Panc1 (cell line): ENCODE measurements around the gene PRR23C. TPM values are rescaled to one million over a fixed set of nuclear protein-coding genes. Genes with fewer than 3 reads are reported as not detected.

ENCODE experiments used
- ATAC-seq: fragments of 200-7000 bp; cut with Tn5 transposase; 2 replicates; pipeline ENCODE4 v1.9.1; 2020; ENCODE audit warnings: mild to moderate bottlenecking, moderate library complexity
- BruUV-seq: library from RNA; stranded (reverse); fragments of 400-500 nt; replicated peaks from 2 replicates; lab custom pipeline; 2021; lab: Mats Ljungman, UMichigan
- CTCF ChIA-PET: fragments of 300-600 bp; sonication (Branson Sonifier 250); formaldehyde crosslinking; loops from one replicate; lab custom pipeline; 2022; ENCODE audit warnings: antibody characterized with exemption; lab: Charles Lee
- POLR2A ChIA-PET: fragments of 300-600 bp; sonication (Branson Sonifier 250); formaldehyde crosslinking; loops from one replicate; lab custom pipeline; 2022; ENCODE audit warnings: antibody characterized with exemption; lab: Charles Lee
- DNase-seq: peaks from one replicate; pipeline ENCODE4 v3.0.0-alpha.2; 2010; ENCODE audit warnings: low read depth, low spot score
- H3K27ac ChIP-seq: 2 replicates; pipeline ENCODE4 v1.5.1; 2011; ENCODE audit warnings: mild to moderate bottlenecking, low read length, inconsistent platforms
- H3K27me3 ChIP-seq: fragments of 200-500 bp; sonication (Bioruptor generic); 2 replicates; pipeline ENCODE4 v1.6.0; 2014; ENCODE audit warnings: low read length, inconsistent platforms; ENCODE audit not compliant: control insufficient read depth, insufficient read depth
- H3K36me3 ChIP-seq: fragments of 200-500 bp; sonication (Bioruptor generic); 2 replicates; pipeline ENCODE4 v1.5.1; 2014; ENCODE audit warnings: inconsistent platforms, mild to moderate bottlenecking, low read length, moderate library complexity; ENCODE audit not compliant: control insufficient read depth, insufficient read depth
- H3K4me1 ChIP-seq: 2 replicates; pipeline ENCODE4 v1.5.1; 2011; ENCODE audit warnings: inconsistent platforms, mild to moderate bottlenecking, low read length, moderate library complexity; ENCODE audit not compliant: control insufficient read depth, insufficient read depth
- H3K4me3 ChIP-seq, 2 experiments: 2 replicates each; pipeline ENCODE4 v1.5.1; 2011 to 2012; ENCODE audit warnings: low read depth in 2 of 2, low read length in 2 of 2, mild to moderate bottlenecking in 2 of 2, inconsistent platforms in 1 of 2, moderate library complexity in 1 of 2
- H3K9me3 ChIP-seq: fragments of 200-500 bp; sonication (Bioruptor generic); 2 replicates; pipeline ENCODE4 v1.5.1; 2014; ENCODE audit warnings: low read depth, mild to moderate bottlenecking, inconsistent platforms, low read length, moderate library complexity; ENCODE audit not compliant: control insufficient read depth, insufficient read depth
- POLR2AphosphoS5 ChIP-seq: IDR thresholded peaks from 2 replicates; pipeline ENCODE4 v1.6.1; 2012; ENCODE audit warnings: mild to moderate bottlenecking, low read depth, low read length, moderate library complexity
- REST ChIP-seq, 2 experiments: IDR thresholded peaks; 2 replicates each; pipeline ENCODE4 v1.6.1; 2011 to 2012; ENCODE audit warnings: low read depth in 2 of 2, control low read depth in 1 of 2, low read length in 1 of 2, mild to moderate bottlenecking in 1 of 2, moderate library complexity in 1 of 2; ENCODE audit not compliant: insufficient read depth in 1 of 2
- SIN3A ChIP-seq: IDR thresholded peaks from 2 replicates; pipeline ENCODE4 v1.6.1; 2012; ENCODE audit warnings: low read depth, mild to moderate bottlenecking, low read length, moderate library complexity, borderline replicate concordance; ENCODE audit not compliant: insufficient read depth
- TCF7L2 ChIP-seq: IDR thresholded peaks from 2 replicates; pipeline ENCODE4 v1.6.1; 2011; ENCODE audit warnings: mild to moderate bottlenecking, low read depth, low read length, inconsistent platforms
- in situ Hi-C: cut with HindIII; loops from 2 replicates; pipeline ENCODE4 v1.10.0; 2016; ENCODE audit warnings: low sequenced_read_pairs, low pct_unique_long_range_greater_than_20kb
- intact Hi-C: fragments of 100-400 bp; cut with micrococcal nuclease; formaldehyde crosslinking; loops from one replicate; pipeline ENCODE4 v1.10.0; 2022; ENCODE audit not compliant: unreplicated experiment
- total RNA-seq: library from RNA; stranded (reverse); gene quantifications from one replicate; pipeline ENCODE4 v1.2.1, GENCODE V29; 2021; ENCODE audit not compliant: unreplicated experiment
- TF ChIP-seq, protein P1 (sequence below): fragments of 450-650 bp; IDR thresholded peaks from 2 replicates; pipeline ENCODE4 v1.5.1; 2017; ENCODE audit warnings: mild to moderate bottlenecking

The PRR23C gene
- total RNA-seq, 1 experiment from 2014 or later: not detected

DNA sequence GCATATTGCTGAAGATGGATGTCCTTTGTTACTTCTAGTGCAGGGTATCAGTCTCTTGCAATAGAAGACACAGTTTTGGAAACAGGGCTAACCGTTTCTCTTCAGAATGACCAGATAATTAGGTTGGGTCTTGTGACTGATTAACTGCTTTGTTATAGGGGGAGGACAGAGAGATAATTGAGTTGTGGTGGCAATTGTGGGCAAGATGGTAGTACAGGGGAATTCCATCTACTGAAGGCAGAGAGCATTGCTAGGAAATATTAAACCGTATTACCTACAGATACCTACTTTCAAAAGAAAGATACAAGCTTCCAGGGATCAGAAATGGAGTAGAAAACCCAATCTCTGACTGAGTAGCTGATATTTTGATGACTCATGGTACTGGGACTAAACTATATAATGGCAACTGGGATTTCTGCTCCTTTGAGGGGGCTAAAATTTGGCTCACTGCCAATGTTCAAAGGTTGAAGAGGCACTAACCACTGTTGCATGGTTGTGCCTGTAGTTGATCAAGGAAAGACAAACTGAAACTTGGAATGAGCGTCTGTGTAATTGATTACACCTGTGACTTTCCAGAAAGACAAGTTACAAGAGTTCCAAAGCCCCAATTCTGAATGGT, 28.2 kb downstream of the PRR23C start:
- H3K9me3 ChIP-seq: no peaks in the 10 kb centered on the region
- in situ Hi-C loops: no loop called here
- POLR2A ChIA-PET: no interaction called here
- no peak overlapping the region for H3K27ac ChIP-seq
- intact Hi-C loops: no loop called here
- H3K36me3 ChIP-seq: no peaks in the 10 kb centered on the region
- BruUV-seq: no TSS peak
- TF ChIP-seq SIN3A (no peak), POLR2AphosphoS5 (no peak), REST (IDR thresholded peaks at IDR 0.05; ENCODE audit: insufficient read depth in 1 of 2, low read depth in 2 of 2, low read length in 1 of 2) (no peak)
- CTCF ChIA-PET: no interaction called here
- H3K27me3 ChIP-seq: no peaks in the 10 kb centered on the region
- no peaks in the 10 kb centered on the region for H3K4me1 ChIP-seq
- no peak overlapping the region for H3K4me3 ChIP-seq
- ATAC-seq: no peak
- no peak for DNase-seq

DNA sequence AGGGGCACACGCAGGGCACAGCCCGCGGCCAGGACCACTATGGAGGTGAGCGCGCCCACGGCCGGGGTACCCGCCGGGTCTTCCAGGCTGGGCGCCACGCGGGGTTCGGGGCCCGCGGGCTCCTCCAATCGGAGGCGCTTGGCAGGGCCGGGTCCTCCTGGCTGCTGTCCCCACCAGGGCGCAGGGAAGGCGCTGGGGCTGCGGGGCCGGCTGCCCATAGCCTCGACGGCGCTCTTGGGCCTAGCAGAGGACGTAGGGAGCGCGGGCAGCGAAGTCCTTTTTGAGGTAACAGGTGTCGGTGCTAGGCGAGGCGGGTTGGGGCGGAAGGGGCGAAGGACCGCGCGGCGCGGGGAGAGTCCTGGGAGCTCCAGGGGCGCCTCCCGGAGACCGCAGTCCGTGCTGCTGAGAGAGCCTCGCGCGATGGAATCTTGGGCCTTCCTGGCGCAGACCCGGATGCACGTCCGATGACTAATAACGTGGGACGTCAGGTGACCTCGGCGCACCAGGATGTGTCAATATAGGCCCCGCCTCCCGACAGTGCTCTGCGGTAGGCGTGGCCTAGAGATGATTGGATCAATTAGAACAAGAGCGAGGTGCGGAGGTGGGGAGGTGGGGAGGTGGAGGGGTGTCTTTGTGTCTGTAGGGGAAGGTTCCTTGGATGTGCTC, 38.5 kb downstream of the PRR23C start, which contains the start of gene PRR23A:
Gene PRR23A (minus strand): TSS at position 218 of the 666 bp plus-strand sequence. CDS start 0 bp downstream, at position 218.
- ChIA-PET POLR2A (no interaction called here), CTCF (no interaction called here)
- intact Hi-C loops (no loop called here), in situ Hi-C loops (no loop called here)
- Histone ChIP-seq H3K4me3 (no peak within 1 kb of the TSS), H3K27ac (no peak within 1 kb of the TSS), H3K27me3 (no peaks in the 10 kb centered on the region), H3K4me1 (no peaks in the 10 kb centered on the region), H3K36me3 (no peaks in the 10 kb centered on the region), H3K9me3 (no peaks in the 10 kb centered on the region)
- BruUV-seq: no TSS peak
- ATAC-seq (no peak), DNase-seq (no peak)
- TF ChIP-seq REST (IDR thresholded peaks at IDR 0.05; ENCODE audit: insufficient read depth in 1 of 2, low read depth in 2 of 2, low read length in 1 of 2) (no peak), SIN3A (no peak), TCF7L2 (no peak), POLR2AphosphoS5 (no peak)
- TF ChIP-seq, protein P1, sequence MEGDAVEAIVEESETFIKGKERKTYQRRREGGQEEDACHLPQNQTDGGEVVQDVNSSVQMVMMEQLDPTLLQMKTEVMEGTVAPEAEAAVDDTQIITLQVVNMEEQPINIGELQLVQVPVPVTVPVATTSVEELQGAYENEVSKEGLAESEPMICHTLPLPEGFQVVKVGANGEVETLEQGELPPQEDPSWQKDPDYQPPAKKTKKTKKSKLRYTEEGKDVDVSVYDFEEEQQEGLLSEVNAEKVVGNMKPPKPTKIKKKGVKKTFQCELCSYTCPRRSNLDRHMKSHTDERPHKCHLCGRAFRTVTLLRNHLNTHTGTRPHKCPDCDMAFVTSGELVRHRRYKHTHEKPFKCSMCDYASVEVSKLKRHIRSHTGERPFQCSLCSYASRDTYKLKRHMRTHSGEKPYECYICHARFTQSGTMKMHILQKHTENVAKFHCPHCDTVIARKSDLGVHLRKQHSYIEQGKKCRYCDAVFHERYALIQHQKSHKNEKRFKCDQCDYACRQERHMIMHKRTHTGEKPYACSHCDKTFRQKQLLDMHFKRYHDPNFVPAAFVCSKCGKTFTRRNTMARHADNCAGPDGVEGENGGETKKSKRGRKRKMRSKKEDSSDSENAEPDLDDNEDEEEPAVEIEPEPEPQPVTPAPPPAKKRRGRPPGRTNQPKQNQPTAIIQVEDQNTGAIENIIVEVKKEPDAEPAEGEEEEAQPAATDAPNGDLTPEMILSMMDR: no peak
